Measurements from ENCODE around the gene GLCCI1.

The GLCCI1 gene

DNA sequence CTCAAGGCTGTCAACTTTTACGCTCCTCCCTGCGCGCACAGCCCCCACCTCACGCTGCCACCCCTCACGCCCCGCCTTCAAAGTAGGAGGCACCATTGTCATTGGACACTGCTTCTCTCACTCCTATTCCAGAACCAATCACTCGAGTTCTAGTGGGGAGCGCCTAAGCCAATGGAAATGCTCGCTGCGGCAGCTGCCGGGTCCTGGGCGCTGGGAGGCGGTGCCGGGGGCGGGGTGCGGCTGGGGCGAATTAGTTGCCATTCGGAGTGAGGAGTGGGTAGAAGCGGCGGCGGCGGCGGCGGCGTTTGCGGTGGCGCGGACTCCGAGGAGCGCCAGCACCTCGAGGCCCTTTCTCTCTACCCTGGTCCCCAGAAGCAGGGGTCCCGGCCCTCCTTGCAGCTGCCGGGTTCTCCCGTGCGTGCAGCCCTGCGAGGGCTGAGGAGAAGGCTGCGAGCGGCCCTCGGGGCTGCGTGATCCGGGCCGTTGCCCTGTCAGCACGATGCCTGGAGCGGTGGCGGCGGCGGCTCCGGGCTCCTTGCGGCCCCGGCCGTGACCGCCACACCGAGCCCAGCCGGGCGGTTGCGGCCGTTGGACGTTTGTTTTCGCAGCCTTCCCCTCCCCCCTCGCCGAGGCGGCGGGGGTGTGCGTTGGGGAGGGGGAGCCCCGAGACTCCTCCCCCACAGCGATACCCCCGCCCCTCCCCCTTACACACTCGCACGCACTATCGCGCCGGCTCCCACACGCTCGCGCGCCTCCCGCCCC, at the start of gene GLCCI1:
TSS of gene GLCCI1 (plus strand) at position 253 of the 762 bp plus-strand sequence. CDS start 555 bp downstream, outside the sequence.
- peak; percentile 98 to 99 for DNase-seq

DNA sequence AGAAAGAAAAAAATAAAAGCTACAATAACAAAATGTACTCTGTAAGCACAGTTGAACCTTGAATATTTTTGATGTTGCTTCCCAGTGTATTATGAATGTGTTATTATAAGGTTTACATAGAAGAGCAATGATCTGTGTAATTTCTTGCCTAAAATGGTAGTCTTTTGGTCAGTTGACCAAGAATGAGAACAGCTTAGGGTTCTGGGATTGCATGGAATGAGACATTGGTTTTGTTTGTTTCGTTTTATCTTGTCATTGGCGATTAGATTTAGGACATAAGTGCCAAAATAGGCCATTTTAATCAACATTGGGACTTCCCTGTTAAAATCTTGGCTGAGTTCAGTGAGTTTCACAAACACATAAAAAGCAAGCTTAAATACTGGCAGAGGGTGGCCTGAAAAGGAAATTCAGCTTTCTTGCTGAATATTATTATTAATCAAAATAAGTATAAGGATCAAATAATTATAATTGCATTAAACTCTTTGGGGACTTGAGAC, 49.1 kb upstream of the GLCCI1 start:
- no peak for DNase-seq

DNA sequence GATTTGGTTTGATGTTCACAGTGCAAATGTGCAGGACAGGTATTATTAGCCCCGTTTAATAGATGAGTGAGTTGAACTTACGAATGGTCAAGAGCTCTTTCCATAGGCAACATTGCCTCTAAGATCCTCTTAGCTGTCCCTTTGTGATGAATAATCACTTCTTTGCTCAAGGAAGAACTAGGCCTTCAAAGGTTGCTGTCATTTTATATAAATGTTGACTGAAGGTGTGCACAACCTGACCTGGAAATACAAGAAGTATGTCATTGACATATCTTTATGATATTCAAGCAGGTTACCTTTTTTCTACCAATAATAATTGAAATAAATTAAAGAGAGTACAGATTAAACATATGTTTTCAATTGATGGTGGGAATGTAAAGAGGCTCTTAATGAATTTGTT, 48.5 kb upstream of the GLCCI1 start:
- DNase-seq, result no peak

DNA sequence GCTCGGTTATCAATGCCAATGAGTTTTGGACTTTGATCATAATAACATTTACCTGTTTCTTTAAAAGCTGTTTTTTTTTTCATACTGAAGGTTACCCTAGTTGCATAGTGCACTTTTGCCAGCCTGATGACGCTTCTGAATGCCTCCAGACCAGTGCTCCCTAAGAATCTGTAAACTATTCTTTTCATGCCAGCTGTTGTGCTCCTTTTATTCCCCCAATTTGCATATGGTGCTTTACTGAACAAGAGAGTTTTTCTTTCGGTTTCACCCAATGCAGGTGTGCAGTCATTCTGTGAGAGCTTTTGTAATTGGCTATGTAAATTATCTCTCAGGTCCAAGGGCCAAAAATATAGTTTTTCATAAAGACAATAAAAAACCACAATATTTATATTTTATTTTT, 48.1 kb upstream of the GLCCI1 start:
- no peak for DNase-seq

DNA sequence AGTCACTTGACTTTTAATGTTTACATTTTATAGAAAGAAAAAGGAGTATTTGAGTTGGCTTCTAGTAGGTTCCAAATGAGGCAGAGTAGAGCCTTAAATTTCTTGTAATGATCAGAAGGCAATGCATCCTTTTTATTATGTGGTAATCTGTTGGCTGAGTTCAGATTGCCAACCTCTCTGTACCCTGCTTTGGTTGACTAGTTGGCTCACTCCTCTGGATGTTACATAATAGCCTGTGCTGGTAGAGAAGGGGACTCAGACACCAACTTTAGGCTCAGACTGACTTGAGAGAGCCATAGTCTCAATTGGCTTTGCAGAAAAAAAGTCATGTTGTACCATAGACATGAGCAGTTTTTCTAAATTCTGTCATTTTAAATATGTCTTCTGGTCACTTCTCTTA, 46.8 kb upstream of the GLCCI1 start:
- no peak for DNase-seq

DNA sequence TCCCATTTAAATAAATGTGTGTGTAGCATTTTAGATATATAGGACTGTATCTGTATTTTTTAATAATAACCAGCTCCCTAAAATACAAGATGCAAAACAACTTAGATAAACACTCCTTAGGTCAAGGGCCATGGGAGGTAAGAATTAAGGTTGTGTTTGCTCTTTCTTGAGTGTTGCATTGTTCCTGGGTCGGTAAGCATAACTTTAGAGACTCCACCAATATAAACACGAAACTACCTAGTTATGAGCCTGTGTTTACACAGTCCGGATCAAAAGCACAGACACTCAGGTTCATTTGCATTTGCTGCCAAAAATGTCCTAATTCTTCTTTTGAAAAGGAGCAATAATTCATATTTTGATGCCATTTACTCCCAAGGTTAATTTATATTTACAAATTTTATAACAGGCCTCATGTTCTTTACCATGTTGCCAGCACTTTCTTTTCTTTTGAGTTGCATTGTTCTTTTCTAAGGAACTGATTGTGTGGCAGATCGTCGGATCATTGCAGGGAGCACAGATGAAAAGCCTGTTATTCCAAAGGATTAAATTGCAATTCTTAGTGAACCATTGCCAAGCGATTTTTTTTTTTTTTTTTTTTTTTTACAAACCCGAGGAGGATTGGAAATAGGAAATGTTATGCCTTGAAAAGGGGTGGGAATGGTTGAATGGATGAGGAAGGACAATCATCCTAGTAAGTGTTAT, 45.8 kb upstream of the GLCCI1 start:
- no peak for DNase-seq

DNA sequence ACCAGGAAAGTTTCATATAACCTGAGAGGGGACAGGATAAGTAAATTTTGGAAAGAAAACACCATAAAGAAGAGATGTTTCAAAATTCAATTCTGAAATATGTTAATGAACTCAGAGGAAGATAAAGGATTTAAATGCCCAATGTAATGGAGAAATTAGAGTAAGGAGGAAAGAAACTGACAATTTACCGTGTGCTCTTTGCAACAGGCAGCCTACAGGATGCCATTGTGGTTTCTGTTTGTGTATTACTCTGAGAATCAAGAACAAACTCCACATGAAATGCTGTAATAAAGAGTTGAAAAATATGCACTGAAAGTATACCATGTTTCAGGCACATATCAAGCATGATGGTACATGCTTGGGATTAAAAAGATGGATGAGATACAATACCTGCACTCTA, 44.8 kb upstream of the GLCCI1 start:
- DNase-seq, result no peak

DNA sequence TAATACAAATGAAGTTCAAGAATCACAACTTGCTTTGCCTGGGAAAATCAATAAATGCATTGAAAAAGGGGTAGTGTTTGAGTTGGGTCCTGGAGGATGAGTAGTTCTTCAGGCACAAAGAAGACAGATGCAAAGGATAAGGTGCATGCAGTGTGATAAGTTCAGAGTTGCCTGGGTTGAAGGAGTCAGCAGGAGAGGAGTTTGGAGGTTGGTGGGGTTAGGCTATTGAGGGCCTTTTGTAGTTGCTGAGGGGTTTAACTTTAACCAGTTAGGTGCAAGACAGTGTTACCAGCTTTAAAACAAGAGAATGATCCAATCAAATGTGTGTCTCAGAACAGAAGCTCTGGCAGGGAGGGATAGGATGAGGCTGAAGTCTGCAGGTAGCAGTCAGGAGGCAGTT, 44.3 kb upstream of the GLCCI1 start:
- no peak for DNase-seq

DNA sequence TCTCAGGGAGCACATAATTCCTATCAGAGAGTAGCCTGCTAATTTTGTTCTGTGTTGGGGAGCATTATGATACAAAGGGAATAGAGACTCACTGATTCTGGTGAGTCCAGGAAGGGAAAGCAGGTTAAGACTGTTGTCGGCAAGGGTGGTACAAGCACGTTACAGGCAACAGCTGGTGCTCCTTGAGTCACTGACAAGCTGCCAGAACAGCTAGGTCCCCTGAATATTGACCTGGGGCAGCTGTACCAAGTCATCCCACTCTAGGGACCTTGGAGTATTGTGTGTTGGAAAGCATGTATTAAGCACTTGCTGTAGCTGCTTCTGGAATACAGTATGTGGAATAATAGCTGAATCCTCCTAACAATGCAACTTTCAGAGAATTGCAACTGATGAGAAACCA, 37.0 kb upstream of the GLCCI1 start:
- DNase-seq, result peak in 1 of 2 experiments; percentile 8

DNA sequence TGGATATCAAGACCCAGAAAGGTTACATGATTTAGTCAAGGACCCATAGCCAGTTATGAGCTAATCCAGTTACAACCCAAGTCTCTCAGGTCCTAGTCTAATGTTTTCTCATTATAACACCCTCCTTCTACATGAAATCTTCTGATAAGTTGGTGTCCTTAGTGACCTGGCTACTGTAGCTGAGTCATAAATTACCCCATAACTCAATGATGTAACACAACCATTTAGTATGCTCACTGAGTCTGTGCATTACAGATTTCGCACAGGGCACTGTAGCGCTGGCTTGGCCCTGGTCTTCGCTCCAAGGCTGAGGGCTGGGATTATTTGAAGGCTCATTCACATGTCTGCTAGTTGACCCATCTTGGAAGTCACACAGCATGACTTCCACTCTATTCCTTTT, 36.0 kb upstream of the GLCCI1 start:
- no peak for DNase-seq

DNA sequence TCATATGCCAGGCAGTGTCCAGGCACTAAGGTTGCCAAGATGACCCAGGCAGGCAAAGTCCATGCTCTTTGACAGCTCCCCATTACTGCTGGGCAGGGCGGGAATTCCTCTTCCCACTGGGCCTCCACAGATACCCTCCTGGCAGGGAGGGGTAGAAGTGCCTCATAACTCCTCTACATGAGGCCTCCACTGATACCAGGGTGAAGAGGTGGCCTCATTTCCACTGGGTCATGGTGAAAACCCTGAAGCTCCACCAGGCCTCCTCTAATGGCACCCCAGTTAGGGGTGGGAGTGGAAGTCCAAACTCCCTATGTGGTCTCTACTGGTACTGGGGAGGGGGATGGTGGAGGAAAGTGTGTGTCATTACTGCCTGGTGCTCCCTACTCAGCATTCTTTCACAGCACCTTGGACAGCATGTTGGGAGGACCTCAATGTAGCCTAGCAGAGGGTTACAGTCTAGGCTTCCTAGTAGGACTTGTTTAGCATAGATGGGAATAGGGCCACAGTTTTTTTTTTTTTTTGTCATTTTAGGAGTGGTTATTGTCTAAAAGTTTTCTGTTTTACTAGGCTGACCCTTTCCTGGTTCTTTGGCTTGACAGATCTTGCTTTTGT, 34.6 kb upstream of the GLCCI1 start:
- DNase-seq, result no peak

DNA sequence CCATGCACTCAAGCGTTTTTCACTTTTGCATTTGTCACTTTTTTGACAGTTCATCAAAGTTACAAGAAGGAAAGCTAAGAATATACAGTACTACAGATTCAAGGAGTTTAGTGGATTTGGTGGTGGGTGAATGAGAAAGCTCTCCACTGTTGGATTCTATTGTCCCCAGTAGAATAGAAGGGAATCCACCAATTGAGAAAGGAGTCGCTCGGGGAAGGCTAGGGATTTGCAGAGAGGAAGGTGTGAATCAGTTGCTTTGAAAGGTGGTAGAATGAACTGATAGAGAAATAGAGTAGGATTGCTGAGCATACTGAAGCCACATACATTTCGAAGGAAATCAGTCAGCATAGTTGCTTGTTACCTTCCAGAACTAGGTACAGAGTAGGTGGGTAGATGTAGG, 33.7 kb upstream of the GLCCI1 start:
- DNase-seq, result no peak

DNA sequence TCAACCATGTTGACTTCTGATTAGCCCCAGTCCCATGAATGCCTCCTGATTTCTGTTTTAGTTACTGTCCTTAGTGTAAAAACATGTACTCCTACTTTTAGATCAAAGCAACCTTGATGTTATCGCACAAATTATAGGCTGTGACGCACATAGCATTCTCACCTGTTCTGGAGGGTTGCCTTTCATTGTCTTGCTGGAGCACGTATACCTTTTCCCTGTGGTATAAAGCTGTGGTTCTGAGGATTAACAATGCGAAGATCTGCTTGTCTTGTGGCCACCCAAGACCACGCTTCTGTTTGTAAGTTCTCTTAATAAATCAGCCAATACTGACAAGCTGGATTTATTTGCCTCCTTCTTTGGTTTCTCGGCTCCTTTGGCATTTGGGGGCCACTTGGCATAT, 30.1 kb upstream of the GLCCI1 start:
- DNase-seq, result no peak

DNA sequence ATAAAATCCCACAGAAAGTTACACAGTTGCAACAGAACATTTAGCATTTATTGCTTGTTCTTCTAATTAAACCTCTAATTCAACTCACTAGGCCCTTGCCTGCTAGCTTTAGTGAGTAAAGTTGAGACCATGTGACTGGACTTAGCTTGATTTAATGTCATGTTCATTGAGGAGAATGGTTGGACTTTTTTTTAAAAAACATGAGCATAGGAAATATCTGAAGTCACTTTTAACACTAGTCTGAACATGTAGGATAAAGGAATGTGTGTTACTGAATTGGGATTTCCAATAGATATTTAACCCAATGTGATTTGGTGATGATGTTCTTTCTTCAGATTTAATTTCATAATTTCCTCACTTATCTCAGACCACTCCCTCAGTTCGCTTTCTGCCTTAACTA, 24.6 kb upstream of the GLCCI1 start:
- no peak for DNase-seq

DNA sequence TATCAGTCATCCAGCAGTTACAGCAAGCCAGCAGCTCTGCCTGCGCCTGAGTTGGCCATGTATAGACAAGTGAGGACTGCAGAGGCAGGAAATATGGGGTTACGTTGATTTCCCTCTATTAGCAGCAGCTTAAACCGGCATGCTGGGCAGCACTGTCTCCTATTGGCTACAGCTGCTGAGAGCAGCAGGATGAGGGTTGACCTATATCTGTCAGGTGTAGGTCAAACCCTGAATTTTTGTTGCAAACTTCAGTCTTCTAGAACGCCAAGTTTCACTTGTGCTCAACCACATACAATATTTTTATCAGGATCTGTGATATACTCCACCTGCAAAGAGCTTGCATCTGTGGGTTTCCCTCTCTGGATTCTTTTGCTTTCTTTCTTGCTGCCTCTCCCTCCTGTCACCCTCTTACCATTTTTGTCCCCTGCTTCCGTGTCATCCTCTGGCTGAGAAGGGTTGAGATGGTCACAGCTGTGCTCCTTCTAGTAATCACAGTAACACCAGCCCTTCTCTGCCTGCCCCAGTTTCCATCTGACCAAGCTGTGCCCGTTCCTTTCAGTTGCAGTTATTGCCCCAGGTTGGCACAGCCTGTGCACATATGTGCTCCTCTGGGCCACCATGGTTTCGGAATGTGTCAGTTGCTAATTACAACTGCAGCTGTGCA, 23.8 kb upstream of the GLCCI1 start:
- no peak for DNase-seq

DNA sequence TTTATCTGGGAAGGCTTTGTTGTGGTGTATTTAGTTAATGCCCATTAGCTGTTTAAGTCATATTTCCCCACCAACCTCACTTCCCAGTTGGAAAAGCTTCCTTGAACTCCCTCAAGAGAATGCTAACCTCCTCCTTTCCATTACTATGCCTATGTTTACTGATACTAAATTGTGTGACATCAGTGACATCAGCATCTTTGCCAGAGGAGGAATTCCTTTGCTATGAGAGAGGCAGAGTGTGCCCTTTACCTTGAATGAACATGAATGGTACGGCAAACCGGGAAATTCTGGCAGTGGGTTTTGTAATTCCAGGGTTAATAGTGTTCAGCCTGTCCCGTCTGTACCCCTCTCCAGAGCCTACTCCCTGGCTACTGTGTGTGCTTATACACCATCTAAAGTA, 22.1 kb upstream of the GLCCI1 start:
- DNase-seq, result no peak

DNA sequence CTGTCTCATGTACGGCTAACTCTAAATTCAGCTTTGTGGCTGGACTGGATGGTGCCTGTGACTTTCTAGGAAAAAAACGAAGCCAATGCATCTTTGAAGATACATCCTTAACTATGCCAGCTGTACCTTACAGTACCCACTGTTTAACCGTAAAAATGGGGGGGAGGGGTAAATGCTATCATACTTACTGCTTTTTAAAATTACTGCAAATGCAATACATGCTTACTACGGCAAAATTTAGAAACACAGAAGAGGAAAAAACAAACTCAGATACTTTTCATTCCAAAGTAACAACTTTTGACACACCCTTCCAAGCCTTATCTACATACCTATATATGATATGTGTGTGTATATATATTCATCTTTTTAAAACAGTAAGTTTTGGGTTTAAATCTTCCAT, 20.4 kb upstream of the GLCCI1 start:
- no peak for DNase-seq

DNA sequence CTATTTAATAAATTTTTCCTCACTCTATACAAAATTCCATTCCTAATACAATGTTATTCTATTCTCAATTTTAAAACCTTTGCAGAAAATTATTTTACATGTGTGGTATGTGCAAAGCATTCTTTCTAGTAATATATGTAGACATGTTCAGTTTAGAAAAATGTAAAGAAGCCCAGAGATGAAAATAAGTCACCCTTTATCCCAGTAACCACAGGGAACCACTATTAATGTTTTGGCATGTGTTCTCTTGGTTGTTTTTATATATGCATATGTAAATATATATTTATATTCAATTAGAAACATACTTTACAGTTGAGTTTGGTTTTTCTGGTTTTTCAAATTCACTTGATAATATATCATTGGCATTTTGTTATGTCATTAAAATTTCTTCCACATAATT, 14.8 kb upstream of the GLCCI1 start:
- DNase-seq, result no peak

DNA sequence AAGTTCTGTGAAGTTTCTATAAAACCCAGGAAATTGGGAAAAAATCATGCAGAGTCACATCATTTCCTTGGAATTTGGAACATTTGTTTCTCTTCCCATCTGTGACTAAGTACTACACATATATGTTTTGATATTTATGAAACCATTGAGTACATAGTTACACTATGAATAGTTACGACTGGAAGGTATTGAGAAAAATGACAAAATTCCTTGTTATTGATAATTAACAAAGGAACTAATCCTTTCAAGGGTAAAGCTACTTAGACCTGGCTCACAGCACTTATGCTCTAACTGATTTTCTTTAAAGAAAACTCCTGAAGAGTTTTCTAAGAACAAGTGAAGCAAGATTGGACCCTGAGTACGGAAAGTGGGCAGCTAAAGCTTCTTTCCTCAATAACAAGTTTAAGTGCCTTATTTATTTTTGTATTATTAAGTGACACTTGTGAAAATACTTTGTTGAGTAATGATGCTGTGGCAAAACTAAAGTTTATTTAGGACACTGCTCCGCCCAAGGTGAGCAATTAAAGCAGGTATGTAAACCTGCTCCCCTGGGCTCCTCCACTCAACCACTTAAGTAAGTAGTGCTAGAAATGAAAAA, 12.0 kb upstream of the GLCCI1 start:
- no peak for DNase-seq

DNA sequence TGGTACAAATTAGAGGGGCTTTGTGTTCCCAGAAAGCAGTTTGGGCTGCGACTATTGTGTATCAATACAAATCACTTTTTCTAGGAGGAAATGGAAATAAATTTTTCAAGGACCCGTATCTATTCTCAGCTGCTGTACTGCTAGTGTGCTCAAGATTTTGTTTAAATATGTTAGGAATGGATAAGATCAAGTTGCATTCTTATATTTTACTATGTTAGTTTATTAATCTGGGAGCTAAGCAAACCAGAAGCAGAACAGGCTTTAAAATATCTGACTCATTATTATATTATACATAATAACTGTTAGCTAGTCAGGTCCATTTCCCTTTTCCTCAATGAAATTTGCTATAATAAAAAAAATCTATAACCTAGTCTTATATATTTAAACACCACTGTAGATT, 11.1 kb upstream of the GLCCI1 start:
- no peak for DNase-seq

DNA sequence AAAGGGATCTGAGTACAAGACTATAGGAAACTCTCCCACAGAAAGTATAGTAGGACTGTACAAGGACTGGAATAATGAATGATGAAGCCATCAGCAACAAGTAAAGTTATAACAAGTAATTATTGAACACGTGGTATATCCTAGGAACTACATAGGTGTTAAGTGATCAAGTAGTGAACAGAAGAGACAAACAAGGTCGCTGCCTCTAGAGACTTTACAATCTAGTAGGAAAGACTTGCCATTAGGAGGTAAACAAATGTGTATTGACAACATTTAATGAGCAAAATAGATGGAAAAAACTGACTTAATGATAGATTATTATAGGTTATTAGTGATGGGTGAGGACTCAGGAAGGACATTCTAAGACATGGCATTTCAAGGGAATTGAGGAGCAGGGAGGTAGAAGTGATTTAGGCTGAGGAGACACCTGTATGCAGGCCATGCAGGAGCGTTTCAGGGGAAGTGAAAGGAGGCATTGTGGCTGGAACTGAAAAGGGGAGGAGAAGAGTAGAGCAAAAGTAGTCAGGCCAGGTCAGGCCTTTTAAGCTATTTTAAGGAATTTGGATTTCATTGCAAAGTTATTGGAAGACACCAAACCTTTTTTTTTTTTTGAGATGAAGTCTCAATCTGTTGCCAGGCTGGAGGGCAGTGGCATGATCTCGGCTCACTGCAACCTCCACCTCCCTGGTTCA, 8.5 kb upstream of the GLCCI1 start:
- DNase-seq, result no peak

DNA sequence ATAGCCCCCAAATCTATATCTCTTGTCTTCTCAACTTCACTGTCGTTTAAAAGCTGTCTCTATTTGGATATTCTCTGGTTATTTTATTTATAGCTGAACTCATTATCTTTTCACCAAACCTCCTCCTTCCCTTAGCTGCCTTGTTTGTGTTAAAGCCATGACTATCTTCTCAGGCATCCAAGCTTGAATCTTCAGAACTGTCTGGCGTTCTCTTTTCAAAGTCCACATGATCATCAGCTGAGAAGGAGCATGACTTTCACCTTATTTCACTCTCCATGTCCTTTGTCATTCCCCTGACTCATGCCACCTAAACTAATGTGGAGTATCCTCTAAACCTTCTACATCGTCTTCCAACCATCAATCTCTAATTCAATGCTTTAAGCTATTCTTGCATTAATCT, 5.7 kb upstream of the GLCCI1 start:
- DNase-seq, result no peak

DNA sequence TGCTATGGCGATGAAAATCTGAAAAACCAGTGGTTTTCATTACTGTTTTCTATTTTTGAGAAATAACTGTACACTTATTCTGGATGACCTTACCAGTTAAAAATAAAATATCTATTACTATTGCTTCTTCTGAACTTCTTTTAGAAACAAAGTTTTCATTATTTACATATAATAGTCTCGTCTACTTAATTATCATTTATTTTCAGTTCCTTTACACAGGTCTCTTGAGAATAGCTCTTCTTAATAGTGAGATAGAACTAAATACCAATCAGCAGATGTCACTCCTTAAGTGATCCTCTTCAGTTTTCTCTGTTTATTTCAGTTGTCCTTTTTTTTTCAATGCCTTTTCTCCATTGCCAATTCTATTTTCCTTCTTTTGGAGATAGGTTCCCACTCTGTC, 4.3 kb upstream of the GLCCI1 start:
- no peak for DNase-seq

All from NCI-H446 (cell line).